ENCODE data around the gene OR11H7. TPM values are rescaled to one million over a fixed set of nuclear protein-coding genes. Genes with fewer than 3 reads are reported as not detected.

OR11H7 gene
- total RNA-seq, result not detected

GRCh38 chr14:20228681-20229080 lies at the start of gene OR11H7:
TSS of gene OR11H7 (plus strand) at chr14:20228981.
- no peak for DNase-seq
- intact Hi-C loops (cut with DNase I), result no loop called here
- Histone ChIP-seq H3K9me3 (peaks cover 0 to 3% (median 0%) of the 10 kb centered on the region in 3 donors), H3K4me1 (no peaks in the 10 kb centered on the region), H3K27ac (no peak within 1 kb of the TSS), H3K4me3 (no peak within 1 kb of the TSS), H3K36me3 (no peaks in the 10 kb centered on the region), H3K27me3 (no peaks in the 10 kb centered on the region)
- 67 to 74% methylated on average over 1 of the region's 1 CpG for WGBS, 2 donors
- TF ChIP-seq, protein P1, sequence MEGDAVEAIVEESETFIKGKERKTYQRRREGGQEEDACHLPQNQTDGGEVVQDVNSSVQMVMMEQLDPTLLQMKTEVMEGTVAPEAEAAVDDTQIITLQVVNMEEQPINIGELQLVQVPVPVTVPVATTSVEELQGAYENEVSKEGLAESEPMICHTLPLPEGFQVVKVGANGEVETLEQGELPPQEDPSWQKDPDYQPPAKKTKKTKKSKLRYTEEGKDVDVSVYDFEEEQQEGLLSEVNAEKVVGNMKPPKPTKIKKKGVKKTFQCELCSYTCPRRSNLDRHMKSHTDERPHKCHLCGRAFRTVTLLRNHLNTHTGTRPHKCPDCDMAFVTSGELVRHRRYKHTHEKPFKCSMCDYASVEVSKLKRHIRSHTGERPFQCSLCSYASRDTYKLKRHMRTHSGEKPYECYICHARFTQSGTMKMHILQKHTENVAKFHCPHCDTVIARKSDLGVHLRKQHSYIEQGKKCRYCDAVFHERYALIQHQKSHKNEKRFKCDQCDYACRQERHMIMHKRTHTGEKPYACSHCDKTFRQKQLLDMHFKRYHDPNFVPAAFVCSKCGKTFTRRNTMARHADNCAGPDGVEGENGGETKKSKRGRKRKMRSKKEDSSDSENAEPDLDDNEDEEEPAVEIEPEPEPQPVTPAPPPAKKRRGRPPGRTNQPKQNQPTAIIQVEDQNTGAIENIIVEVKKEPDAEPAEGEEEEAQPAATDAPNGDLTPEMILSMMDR (IDR thresholded peaks at IDR 0.05), result no peak
- TF ChIP-seq POLR2A (IDR thresholded peaks at IDR 0.05), result no peak

DNA sequence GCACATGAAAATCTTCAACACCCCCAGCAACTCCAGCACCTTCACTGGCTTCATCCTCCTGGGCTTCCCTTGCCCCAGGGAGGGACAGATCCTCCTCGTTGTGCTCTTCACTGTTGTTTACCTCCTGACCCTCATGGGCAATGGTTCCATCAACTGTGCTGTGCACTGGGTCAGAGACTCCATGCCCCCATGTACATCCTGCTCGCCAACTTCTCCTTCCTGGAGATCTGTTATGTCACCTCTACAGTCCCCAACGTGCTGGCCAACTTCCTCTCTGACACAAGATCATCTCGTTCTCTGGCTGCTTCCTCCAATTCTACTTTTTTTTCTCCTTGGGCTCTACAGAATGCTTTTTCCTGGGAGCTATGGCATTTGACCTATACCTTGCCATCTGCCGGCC lies 49.6 kb upstream of the OR11H7 start:
- Histone ChIP-seq H3K4me1 (no peaks in the 10 kb centered on the region), H3K4me3 (no peak overlapping the region), H3K9me3 (no peaks in the 10 kb centered on the region), H3K36me3 (no peaks in the 10 kb centered on the region), H3K27me3 (no peaks in the 10 kb centered on the region), H3K27ac (no peak overlapping the region)
- no peak for TF ChIP-seq POLR2A (IDR thresholded peaks at IDR 0.05)
- TF ChIP-seq, protein P1 (IDR thresholded peaks at IDR 0.05), result no peak
- 40 to 55% methylated on average over 5 of the region's 5 CpGs for WGBS, 2 donors
- DNase-seq, result no peak
- intact Hi-C loops (cut with DNase I), result no loop called here

- 43 to 76% methylated on average over 2 of the region's 2 CpGs for WGBS, 2 donors
- H3K4me1 ChIP-seq, result no peaks in the 10 kb centered on the region
- H3K27ac ChIP-seq, result no peak overlapping the region
- no peak for DNase-seq
- intact Hi-C loops (cut with DNase I), result no loop called here
- H3K27me3 ChIP-seq, result no peaks in the 10 kb centered on the region
- H3K36me3 ChIP-seq, result no peaks in the 10 kb centered on the region
- TF ChIP-seq POLR2A (IDR thresholded peaks at IDR 0.05), result no peak
- TF ChIP-seq, protein P1 (IDR thresholded peaks at IDR 0.05), result no peak
- no peaks in the 10 kb centered on the region for H3K9me3 ChIP-seq
- H3K4me3 ChIP-seq, result no peak overlapping the region
Measured at GRCh38 chr14:20179880-20180279, 48.9 kb upstream of the OR11H7 start.

DNA sequence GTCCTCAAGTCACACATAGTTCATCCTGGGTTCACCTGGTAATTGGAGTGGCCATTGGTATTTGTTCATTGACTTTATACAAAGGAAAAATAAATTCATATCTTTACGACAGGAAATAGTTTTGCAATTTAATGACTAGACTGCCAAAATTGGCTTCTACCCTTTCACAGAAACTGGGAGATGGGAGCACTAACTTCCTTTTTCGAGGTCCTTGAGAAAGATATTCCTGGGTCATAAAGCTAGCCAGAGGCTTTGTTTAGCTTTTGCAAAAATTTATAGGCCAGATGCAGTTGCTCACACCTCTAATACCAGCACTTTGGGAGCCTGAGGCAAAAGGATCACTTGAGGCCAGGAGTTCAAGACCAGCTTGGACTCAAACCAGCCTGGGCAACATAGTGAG lies 48.3 kb upstream of the OR11H7 start:
- intact Hi-C loops (cut with DNase I), result no loop called here
- Histone ChIP-seq H3K4me3 (no peak overlapping the region), H3K9me3 (no peaks in the 10 kb centered on the region), H3K4me1 (no peaks in the 10 kb centered on the region), H3K27me3 (no peaks in the 10 kb centered on the region), H3K27ac (no peak overlapping the region), H3K36me3 (no peaks in the 10 kb centered on the region)
- TF ChIP-seq POLR2A (IDR thresholded peaks at IDR 0.05), result no peak
- TF ChIP-seq, protein P1 (IDR thresholded peaks at IDR 0.05), result no peak
- 42 to 46% methylated on average over 2 of the region's 2 CpGs for WGBS, 2 donors
- DNase-seq, result no peak

GRCh38 chr14:20184181-20184580 lies 44.6 kb upstream of the OR11H7 start:
- Histone ChIP-seq H3K36me3 (no peaks in the 10 kb centered on the region), H3K4me1 (no peaks in the 10 kb centered on the region), H3K27ac (no peak overlapping the region), H3K27me3 (no peaks in the 10 kb centered on the region), H3K4me3 (no peak overlapping the region), H3K9me3 (no peaks in the 10 kb centered on the region)
- intact Hi-C loops (cut with DNase I), result no loop called here
- no peak for DNase-seq
- no peak for TF ChIP-seq POLR2A (IDR thresholded peaks at IDR 0.05)
- TF ChIP-seq, protein P1 (IDR thresholded peaks at IDR 0.05), result no peak
- WGBS, 2 donors, result 55 to 62% methylated on average over 5 of the region's 5 CpGs
